Stimulated activated naive CD4-positive, alpha-beta T cell treated with Interleukin-2 at 50 U/mL for 16 hours (primary cell): ENCODE data around the gene SPA17.
A peak's percentile ranks its signal among the peaks of the same experiment; 100 is the strongest.

Experiments
- DNase-seq: peaks from one replicate; lab custom pipeline; 2025; lab: John Stamatoyannopoulos, UW

SPA17 gene

DNA sequence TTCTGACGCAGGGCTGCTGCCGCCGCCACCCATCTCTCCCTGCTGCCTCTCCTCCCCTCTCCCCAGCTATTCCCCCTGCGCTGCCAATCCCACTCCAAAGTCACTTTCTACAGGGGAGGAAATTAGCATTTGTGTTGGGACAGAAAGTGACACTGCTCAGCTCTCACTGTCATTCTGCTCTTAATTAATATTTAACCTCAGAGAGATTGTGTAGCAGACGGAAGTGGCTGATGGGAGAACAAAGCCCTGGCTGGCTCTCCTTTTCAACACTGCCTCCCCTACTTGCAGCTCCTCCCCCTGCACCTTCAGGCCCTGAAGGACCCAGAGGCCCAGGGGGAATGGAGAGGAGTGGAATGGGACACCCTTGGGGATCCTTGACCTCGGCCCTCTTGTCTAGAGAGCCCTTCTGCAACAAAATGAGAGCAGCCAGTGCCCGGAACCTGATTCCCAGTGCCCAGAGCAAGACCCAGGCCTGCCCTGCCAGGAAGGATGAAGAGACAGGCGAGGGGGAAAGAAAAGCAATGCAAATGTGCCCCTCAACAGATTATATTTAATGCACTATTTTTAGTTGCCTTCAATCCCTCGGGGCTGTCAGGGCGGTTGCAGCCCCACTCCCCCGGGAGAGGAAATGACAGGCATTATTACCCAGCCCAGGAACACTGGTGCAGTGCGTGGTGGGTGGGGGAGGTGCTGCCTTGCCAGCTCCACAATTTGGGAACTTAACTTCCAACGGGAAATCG is 51.4 kb downstream of the SPA17 start:
- DNase-seq: no peak

GRCh38 chr11:124725719-124726105 is 52.0 kb downstream of the SPA17 start:
- DNase-seq: no peak

DNA sequence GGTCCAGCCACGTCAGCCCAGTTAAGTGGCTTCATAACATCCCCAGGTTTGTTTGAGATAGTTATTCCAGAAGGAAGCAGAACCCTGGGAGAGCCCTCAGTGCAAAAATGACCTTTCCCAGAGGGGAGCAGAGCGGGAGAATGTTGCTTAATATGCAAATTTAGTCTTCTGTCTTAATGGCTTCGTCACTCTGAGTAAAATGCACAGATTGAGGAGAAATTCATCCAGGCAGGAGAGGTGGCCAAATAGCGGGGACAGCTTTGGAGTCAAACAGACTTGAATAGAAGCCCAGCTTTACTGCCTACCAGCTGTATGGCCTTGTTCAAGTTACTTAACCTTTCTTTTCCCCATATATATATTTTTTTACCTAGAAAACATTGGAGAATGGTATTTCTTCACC is 53.8 kb downstream of the SPA17 start:
- no peak for DNase-seq

DNA sequence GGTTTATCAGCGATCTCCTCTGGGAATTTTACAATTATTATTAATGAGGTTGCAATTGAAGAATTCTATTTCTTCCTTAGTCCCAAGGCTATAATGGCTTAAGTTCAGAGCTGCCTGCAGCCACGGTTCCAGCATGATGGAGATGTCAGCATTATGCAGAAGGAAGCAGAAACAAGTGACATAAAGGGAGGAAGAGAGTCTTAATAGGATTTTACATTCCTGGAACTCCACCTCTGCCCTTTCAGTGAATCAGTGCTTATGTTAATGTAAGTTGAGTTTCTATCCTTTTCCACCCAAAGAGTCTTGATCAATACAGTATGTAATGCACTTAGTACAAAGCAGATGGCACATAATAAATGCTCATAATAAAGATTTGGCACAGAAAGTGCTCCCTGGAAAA is 54.4 kb downstream of the SPA17 start:
- DNase-seq: no peak

DNA sequence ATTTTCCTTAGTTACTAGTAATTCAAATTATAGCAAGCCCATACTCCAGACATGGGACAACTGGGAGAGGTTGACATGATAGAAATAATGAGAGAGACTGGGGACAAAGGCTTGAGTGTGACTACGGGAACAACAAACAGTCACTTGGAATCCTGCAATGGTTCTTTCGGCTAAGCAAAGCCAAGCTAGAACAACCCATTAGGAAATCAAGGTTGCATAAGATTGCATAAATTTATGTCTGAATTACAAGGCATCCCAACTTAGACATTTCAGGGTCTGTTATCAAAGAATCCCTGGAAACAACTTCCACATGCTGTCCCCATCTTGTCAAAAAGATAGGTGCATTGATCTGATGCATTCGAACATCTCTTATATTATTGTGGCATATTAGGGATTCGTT is 55.9 kb downstream of the SPA17 start:
- no peak for DNase-seq

DNA sequence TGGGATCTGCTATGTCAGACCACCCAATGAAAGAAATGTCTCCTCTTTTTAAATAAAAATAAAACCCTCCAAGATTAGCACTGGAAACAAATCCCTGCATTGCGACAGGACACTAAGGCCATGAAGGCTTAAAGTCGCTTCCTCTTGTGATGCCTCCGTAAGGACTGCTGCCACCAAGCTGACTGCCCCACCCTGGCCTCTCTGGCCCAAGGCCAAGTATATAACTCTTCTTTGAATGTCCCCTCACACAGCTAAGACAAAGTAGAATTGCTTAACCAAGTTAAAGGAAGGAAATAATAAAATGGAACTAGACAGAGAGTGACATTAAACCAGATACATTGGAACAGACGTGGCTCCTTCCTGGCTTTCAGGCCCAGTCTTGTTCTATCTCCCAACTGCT is 58.5 kb downstream of the SPA17 start:
- no peak for DNase-seq

DNA sequence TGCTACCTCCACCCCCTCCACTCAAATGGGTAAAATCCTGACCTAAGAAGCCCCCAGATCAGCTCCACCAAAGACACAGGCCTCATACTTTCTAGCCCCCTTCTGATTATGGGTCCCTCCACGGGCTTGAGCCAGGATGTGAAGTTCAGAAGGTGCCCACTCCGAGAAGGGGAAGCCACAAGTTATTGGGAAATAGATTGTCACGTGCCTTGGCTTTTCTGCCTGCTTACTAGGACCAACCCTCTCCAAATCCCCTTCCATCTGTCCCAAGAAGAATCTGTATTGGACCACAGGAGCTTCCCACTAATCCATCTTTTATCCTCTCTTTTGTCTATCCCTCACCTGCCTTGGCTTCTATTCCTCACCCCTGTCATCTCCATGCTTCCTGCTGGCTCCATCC is 63.0 kb downstream of the SPA17 start:
- DNase-seq: no peak

GRCh38 chr11:124737638-124738305 is 64.1 kb downstream of the SPA17 start:
- no peak for DNase-seq

GRCh38 chr11:124738713-124739478 is 65.2 kb downstream of the SPA17 start:
- DNase-seq: no peak

- DNase-seq: peak; percentile 76
Observed at GRCh38 chr11:124739479-124740276, 66.0 kb downstream of the SPA17 start, which contains the start of gene NRGN. TSS of gene NRGN (plus strand) at chr11:124739942. CDS start at chr11:124740085, 143 bp downstream.

DNA sequence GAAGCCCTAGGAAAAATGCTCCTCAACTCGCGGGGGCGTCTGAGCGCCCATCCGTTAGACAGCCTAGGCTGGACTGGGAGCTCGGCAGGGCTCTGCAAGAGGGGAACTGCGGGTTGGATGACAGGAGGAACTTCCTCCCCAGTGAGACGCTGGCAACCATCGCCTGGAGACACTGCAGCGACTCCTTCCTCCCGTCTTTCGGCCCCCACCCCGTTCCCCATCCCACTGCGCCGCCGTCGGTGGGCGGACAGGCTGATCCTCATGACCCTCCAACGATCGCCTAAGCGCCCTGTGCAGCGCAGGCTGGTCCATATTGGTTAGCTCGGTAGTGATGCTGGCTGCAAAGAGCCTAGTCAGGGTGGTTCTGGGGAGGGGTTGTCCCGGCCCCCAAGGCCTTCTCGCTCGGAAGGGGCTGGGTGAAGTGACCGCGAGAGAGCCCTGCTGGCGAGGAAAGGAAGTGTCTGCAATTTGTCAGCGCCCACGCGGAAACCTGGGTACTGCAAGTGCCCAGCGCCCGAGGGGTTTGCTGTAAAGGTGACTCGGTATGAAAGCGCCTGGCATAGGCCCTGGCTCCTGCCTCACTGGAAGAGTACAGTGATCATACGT is 66.7 kb downstream of the SPA17 start:
- DNase-seq: peak; percentile 47

- no peak for DNase-seq
Observed at GRCh38 chr11:124742555-124742954, 68.9 kb downstream of the SPA17 start.

DNA sequence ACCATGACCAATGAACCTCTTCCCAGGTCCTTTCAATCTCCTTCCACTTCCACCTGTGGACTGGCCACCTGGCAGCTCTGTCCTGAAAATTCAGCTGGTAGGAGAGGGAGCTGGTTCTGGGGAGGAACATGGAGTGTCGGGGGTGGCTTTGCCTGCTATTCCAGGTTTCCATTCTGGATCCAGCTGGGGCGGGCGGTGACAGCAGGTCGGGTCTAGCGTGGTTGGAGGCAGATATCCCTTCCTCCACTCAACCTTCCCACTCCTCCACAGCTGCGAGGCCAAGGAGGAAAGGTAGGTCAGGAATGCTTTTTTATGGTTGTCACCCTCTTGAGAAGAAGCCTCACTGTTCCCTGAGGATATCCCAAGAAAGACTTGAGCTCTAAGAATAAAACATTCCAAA is 69.3 kb downstream of the SPA17 start:
- DNase-seq: no peak

DNA sequence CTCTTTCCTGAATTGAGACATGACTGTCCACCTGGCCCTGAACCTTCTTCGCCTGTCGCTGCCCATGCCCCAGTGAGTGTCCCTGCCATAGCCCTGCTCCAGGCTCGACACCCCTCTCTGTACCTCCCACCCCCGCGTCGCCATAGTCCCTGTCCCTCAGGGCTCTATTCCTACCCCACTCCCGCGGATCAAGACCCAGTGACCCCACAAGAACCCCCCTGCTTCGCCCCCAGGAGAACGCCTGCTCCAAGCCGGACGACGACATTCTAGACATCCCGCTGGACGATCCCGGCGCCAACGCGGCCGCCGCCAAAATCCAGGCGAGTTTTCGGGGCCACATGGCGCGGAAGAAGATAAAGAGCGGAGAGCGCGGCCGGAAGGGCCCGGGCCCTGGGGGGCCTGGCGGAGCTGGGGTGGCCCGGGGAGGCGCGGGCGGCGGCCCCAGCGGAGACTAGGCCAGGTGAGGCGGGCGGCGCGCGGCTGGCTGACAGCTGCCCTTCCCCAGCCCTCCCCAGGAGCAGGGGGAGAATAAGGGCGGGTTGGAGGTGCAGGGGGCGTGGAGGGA is 71.6 kb downstream of the SPA17 start:
- no peak for DNase-seq

DNA sequence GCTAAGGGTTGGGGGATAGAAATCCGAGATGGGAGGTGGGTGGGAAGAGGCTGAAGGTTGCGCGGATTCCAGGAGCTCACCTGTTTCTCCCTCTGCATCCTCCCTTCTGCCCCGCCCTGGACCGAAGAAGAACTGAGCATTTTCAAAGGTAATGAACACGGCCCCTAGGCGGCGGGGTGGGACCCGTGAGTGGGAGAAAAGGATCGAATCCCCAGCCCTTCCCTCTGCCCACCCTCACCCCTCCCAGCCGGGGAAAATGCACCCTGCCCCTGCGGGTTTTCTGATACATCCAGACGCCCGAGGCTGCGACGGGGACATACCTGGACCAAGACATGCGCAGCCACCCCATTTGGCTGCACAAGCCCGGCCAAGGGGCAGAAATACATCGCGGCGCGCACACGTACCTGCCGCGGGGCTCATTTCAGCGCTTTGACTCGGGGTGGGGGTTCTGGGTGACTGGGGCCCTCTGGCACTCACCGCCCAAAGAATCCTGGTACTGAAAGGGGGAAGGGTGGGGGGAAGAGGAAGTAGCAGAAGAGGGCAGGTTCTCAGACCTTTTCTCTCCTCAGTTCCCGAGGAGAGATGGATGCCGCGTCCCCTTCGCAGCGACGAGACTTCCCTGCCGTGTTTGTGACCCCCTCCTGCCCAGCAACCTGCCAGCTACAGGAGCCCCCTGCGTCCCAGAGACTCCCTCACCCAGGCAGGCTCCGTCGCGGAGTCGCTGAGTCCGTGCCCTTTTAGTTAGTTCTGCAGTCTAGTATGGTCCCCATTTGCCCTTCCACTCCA is 72.3 kb downstream of the SPA17 start:
- peak; percentile 11 for DNase-seq

- peak; percentile 77 for DNase-seq
Observed at GRCh38 chr11:124746621-124747243, 73.0 kb downstream of the SPA17 start.
